GM12891 (cell line): ENCODE data around the gene XRCC3.

Experiments
- PAX5 ChIP-seq: IDR thresholded peaks from 2 replicates; pipeline ENCODE4 v1.6.1; 2011; ENCODE audit warnings: low read length, moderate library complexity, mild to moderate bottlenecking; ENCODE audit not compliant: insufficient read depth, severe bottlenecking
- POLR2A ChIP-seq: IDR thresholded peaks from 2 replicates; pipeline ENCODE4 v1.6.1; 2011; ENCODE audit warnings: low read depth, low read length, control low read depth
- POLR2AphosphoS5 ChIP-seq: IDR thresholded peaks from 2 replicates; pipeline ENCODE4 v1.6.1; 2011; ENCODE audit warnings: low read depth, low read length, control low read depth
- SPI1 ChIP-seq: IDR thresholded peaks from 2 replicates; pipeline ENCODE4 v1.6.1; 2011; ENCODE audit warnings: low read depth, low read length, control low read depth
- TAF1 ChIP-seq: IDR thresholded peaks from 2 replicates; pipeline ENCODE4 v1.6.1; 2011; ENCODE audit warnings: low read depth, low read length, control low read depth

DNA sequence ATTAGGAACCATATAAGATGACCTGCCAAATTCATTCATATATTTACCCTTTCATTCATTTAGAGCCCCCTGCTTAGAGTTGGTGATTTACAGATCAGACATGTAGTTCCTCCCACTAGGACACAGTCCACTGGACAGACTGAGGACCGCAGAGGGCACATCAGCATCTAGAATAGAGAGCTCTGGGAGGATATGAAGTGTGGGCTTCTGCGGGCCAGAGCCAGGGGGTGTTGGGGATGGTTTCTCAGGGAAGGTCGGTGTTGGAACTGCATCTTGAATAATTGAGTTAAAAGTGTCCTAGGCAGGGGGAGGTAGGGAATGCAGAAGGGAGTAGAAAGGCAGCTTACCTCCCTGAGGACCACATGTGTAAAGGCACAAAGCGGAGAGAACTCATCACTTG, 43.3 kb downstream of the XRCC3 start:
- TF ChIP-seq POLR2A (no peak), POLR2AphosphoS5 (no peak), PAX5 (no peak), TAF1 (no peak), SPI1 (no peak)
